GM19240 (cell line): ENCODE measurements around the gene SUPT3H.
"Not testable (repeated sequence)": the region's sequence is repeated elsewhere in the genome, so short reads cannot be mapped to it uniquely, and the experiment has no call there.

Source experiments
- DNase-seq: peaks from one replicate; pipeline ENCODE4 v3.0.0; 2011; ENCODE audit warnings: low spot score; ENCODE audit not compliant: insufficient read length

SUPT3H gene

GRCh38 chr6:45069091-45069490, 308.6 kb downstream of the SUPT3H start:
- no peak for DNase-seq

GRCh38 chr6:45067446-45067845, 310.3 kb downstream of the SUPT3H start:
- DNase-seq, result not testable (repeated sequence)

GRCh38 chr6:45062659-45063058, 315.1 kb downstream of the SUPT3H start:
- not testable (repeated sequence) for DNase-seq

GRCh38 chr6:45057711-45058110, 320.0 kb downstream of the SUPT3H start:
- no peak for DNase-seq

- no peak for DNase-seq
These were observed 323.1 kb downstream of the SUPT3H start for GRCh38 chr6:45054610-45055009.

GRCh38 chr6:45052325-45052724, 325.4 kb downstream of the SUPT3H start:
- no peak for DNase-seq

- DNase-seq, result no peak
These were observed 328.4 kb downstream of the SUPT3H start for GRCh38 chr6:45049188-45049843.

- DNase-seq, result no peak
These were observed 330.2 kb downstream of the SUPT3H start for GRCh38 chr6:45047573-45047972.

GRCh38 chr6:45045253-45045601, 332.5 kb downstream of the SUPT3H start:
- no peak for DNase-seq

GRCh38 chr6:45044510-45045252, 333.1 kb downstream of the SUPT3H start:
- no peak for DNase-seq

- DNase-seq, result no peak
These were observed 333.6 kb downstream of the SUPT3H start for GRCh38 chr6:45044086-45044485.

GRCh38 chr6:45042673-45043072, 335.1 kb downstream of the SUPT3H start:
- not testable (repeated sequence) for DNase-seq

- DNase-seq, result no peak
These were observed 339.5 kb downstream of the SUPT3H start for GRCh38 chr6:45038226-45038625.

GRCh38 chr6:45036103-45036502, 341.6 kb downstream of the SUPT3H start:
- no peak for DNase-seq

- DNase-seq, result no peak
These were observed 345.3 kb downstream of the SUPT3H start for GRCh38 chr6:45032426-45032825.

- no peak for DNase-seq
These were observed 346.1 kb downstream of the SUPT3H start for GRCh38 chr6:45031601-45032000.

- DNase-seq, result no peak
These were observed 350.6 kb downstream of the SUPT3H start for GRCh38 chr6:45027126-45027525.

GRCh38 chr6:45026003-45026516, 351.7 kb downstream of the SUPT3H start:
- DNase-seq, result no peak

GRCh38 chr6:45024610-45025009, 353.1 kb downstream of the SUPT3H start:
- no peak for DNase-seq

GRCh38 chr6:45021676-45022075, 356.1 kb downstream of the SUPT3H start:
- DNase-seq, result no peak

- DNase-seq, result no peak
These were observed 365.0 kb downstream of the SUPT3H start for GRCh38 chr6:45012687-45013086.

GRCh38 chr6:45009576-45009975, 368.2 kb downstream of the SUPT3H start:
- DNase-seq, result no peak

GRCh38 chr6:45006893-45007292, 370.8 kb downstream of the SUPT3H start:
- DNase-seq, result no peak
